Lower leg skin (tissue), 4 donors: Measurements from ENCODE around the gene LGR4. TPM values are rescaled to one million over a fixed set of nuclear protein-coding genes. Genes with fewer than 3 reads are reported as not detected.

ENCODE experiments used
- DNase-seq, 2 donors: peaks; one replicate each; pipeline ENCODE4 v3.0.0-alpha.2; 2019; ENCODE audit warnings: low spot score in 2 of 2
- H3K4me3 ChIP-seq: fragments of 200-600 bp; sonication (generic); 2 replicates; pipeline ENCODE4 v1.5.1; 2017; ENCODE audit warnings: mild to moderate bottlenecking, low read depth; ENCODE audit not compliant: poor library complexity, severe bottlenecking
- POLR2A ChIP-seq, 2 donors: fragments of 450-650 bp; IDR thresholded peaks; one replicate each; pipeline ENCODE4 v1.6.1; 2016 to 2017; ENCODE audit warnings: antibody characterized with exemption in 2 of 2, mild to moderate bottlenecking in 1 of 2, moderate library complexity in 1 of 2
- WGBS, 2 donors: methylation state at CpG; one replicate each; pipeline ENCODE4 v1.1.5; 2018; 5-methylcytosine and 5-hydroxymethylcytosine counted together
- intact Hi-C: fragments of 100-400 bp; cut with DNase I; formaldehyde crosslinking; loops from one replicate; pipeline ENCODE4 v1.15.0; 2023; ENCODE audit warnings: low total_unique reads
- total RNA-seq, 4 donors: library from RNA; depleted of rRNA; stranded (reverse); fragments of >200 nt; gene quantifications; one replicate each; pipeline ENCODE4 v1.1.0, GENCODE V29; 2016
- TF ChIP-seq, protein P1 (sequence below), 3 donors: fragments of 450-650 bp; IDR thresholded peaks; one replicate each; pipeline ENCODE4 v1.5.1; 2016; ENCODE audit warnings: antibody characterized with exemption in 3 of 3, mild to moderate bottlenecking in 3 of 3, moderate library complexity in 2 of 3

Gene LGR4
- total RNA-seq, 4 donors from 2014 or later: 32.0 to 70.2 (median 50.4) TPM

DNA sequence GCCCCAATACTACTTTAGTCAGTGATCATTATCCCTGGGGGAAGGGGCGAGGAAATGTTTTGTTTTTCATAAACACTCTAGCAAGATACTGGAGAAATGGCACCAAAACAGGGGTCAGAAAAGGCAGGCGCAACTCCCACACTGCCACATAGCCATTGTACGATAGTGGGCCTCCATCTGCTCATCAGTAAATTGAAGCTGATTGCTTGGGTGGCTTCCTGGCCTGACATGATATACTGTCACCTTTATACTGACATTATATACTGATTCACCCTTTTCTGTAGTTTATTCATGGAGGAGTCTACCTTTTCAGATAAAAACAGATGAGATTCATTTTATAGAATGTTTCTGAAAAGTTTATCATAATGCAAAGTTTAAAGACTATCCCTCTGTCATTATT, 57.9 kb downstream of the LGR4 start:
- H3K4me3 ChIP-seq: no peak overlapping the region
- 77 to 79% methylated on average over 3 of the region's 3 CpGs for WGBS, 2 donors
- intact Hi-C loops: no loop called here
- DNase-seq: no peak
- TF ChIP-seq POLR2A (IDR thresholded peaks at IDR 0.05): no peak
- TF ChIP-seq, protein P1, sequence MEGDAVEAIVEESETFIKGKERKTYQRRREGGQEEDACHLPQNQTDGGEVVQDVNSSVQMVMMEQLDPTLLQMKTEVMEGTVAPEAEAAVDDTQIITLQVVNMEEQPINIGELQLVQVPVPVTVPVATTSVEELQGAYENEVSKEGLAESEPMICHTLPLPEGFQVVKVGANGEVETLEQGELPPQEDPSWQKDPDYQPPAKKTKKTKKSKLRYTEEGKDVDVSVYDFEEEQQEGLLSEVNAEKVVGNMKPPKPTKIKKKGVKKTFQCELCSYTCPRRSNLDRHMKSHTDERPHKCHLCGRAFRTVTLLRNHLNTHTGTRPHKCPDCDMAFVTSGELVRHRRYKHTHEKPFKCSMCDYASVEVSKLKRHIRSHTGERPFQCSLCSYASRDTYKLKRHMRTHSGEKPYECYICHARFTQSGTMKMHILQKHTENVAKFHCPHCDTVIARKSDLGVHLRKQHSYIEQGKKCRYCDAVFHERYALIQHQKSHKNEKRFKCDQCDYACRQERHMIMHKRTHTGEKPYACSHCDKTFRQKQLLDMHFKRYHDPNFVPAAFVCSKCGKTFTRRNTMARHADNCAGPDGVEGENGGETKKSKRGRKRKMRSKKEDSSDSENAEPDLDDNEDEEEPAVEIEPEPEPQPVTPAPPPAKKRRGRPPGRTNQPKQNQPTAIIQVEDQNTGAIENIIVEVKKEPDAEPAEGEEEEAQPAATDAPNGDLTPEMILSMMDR (IDR thresholded peaks at IDR 0.05): no peak

DNA sequence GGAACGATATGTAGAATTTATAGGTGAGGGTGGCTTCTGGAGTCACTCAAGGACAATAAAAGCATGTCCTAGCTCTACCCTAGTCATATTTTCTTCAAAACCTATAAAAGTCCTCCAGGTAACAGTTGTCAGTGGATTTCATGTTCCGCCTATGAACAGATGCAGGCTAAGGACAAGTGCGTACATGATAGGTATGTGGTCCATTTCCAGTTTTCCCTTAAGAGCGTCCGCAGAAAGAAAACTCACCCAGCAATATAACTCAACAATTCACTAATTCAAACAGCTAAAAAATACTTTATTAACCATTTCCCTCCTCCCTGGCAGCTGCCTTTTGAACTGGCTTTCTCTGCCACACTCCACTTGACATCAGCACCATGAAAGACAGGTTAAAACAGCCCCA, 59.4 kb downstream of the LGR4 start:
- no peak for DNase-seq

DNA sequence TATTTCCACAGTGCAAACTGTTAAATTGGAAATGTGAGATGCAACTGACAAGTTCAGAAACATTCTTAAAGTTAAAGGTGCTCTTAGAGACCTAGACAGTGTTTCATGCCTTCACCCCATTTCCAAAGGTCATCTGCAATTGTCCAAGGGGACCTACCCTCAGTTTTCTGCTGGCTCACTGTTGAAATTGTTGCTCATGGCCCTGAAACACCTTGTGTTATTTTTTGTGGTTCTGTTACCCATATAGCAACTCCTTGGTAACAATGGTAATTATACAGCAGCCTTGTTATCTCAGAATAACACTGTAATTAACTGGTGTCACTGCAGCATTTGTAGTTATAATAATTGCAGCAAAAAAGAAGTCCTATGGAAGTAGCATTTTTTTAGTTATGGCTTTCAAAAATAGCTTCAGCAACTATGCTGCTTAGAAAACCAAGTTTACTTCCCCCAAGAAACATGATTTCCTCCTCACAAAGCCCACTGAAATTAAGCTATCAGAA, 60.3 kb downstream of the LGR4 start:
- DNase-seq: no peak
- TF ChIP-seq POLR2A (IDR thresholded peaks at IDR 0.05): no peak
- TF ChIP-seq, protein P1 (IDR thresholded peaks at IDR 0.05): no peak
- intact Hi-C loops: no loop called here
- no peak overlapping the region for H3K4me3 ChIP-seq

More for the DNA sequence above, 59.4 kb downstream of the LGR4 start:
- intact Hi-C loops: no loop called here
- WGBS, 2 donors: 54 to 65% methylated on average over 5 of the region's 5 CpGs
- no peak overlapping the region for H3K4me3 ChIP-seq
- TF ChIP-seq, protein P1 (IDR thresholded peaks at IDR 0.05): no peak
- no peak for TF ChIP-seq POLR2A (IDR thresholded peaks at IDR 0.05)

DNA sequence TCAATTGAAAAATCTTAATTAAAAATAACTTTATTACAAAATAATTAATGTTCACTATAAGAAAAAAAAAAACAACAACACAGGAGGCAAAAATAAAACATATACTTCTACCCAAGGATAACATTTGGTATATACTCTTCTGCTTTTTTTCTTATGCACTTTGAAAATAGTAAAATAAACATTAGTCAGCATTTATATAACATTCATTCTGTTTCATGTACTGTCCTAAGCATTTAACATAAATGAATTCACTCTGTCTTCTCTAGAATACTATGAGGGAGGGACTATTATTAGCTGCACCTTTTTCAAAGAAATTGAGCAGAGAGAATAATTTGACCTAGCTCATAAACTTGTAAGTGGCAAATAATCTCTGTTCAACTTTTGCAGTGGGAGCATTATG, 61.3 kb downstream of the LGR4 start:
- intact Hi-C loops: no loop called here
- no peak overlapping the region for H3K4me3 ChIP-seq
- TF ChIP-seq, protein P1 (IDR thresholded peaks at IDR 0.05): no peak
- TF ChIP-seq POLR2A (IDR thresholded peaks at IDR 0.05): no peak
- DNase-seq: no peak

DNA sequence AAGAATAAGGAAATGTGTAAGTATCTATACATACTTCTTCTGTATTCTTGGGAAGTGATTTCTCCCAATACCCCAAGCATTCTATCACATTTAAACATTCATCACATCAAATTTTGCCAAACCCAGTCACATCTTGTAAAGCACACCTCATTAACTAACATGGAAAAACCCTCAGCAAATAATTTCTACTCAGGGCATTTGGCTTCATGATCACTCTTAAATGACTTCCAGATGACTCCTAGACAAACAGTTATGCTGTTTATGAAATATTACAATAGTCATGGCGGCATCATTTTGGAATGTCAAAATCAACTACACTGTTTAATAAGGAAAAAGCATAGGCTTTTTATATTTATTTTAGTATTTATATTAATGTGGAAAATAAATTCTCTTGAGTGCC, 62.3 kb downstream of the LGR4 start:
- intact Hi-C loops: no loop called here
- no peak for DNase-seq
- H3K4me3 ChIP-seq: no peak overlapping the region
- WGBS, 2 donors: 66 to 70% methylated on average over 1 of the region's 1 CpG
- TF ChIP-seq, protein P1 (IDR thresholded peaks at IDR 0.05): no peak
- no peak for TF ChIP-seq POLR2A (IDR thresholded peaks at IDR 0.05)

DNA sequence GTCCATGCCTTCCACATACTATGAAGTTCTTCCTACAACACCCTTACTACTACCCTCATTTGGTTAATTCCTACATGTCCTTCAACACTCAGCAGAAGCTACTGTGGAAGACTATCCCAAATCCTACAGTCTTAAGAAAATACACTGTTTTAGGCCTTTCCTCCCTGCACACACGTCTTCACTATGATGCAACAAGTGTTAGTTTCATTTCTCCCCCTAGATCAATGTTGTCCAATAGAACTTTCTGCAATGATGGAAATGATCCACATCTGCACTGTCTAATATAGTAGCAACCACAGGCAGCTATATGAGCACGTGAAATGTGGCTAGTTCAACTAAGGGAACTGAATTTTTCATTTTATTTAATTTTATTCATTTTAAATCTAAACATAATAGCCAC, 62.8 kb downstream of the LGR4 start:
- TF ChIP-seq, protein P1 (IDR thresholded peaks at IDR 0.05): no peak
- no peak for TF ChIP-seq POLR2A (IDR thresholded peaks at IDR 0.05)
- no peak for DNase-seq
- H3K4me3 ChIP-seq: no peak overlapping the region
- WGBS, 2 donors: 58 to 59% methylated on average over 2 of the region's 2 CpGs
- intact Hi-C loops: no loop called here
